Trophoblast cell (in vitro differentiated cells and primary cell): ENCODE results near the gene HRH1.
"Not testable (repeated sequence)": the region's sequence is repeated elsewhere in the genome, so short reads cannot be mapped to it uniquely, and the experiment has no call there.

Experiments
- DNase-seq, 2 donors: peaks; one replicate each; pipeline ENCODE4 v3.0.0-alpha.2; 2016
- H2AFZ ChIP-seq: 2 replicates; pipeline ENCODE4 v1.6.1; 2013; ENCODE audit warnings: low read length, moderate library complexity, mild to moderate bottlenecking; ENCODE audit not compliant: insufficient read depth, poor library complexity
- H2AK5ac ChIP-seq: 2 replicates; pipeline ENCODE4 v1.6.1; 2013; ENCODE audit warnings: mild to moderate bottlenecking, low read length
- H2BK120ac ChIP-seq: 2 replicates; pipeline ENCODE4 v1.6.1; 2013; ENCODE audit warnings: low read length, mild to moderate bottlenecking, moderate library complexity; ENCODE audit not compliant: insufficient read depth, poor library complexity
- H2BK12ac ChIP-seq: 2 replicates; pipeline ENCODE4 v1.6.1; 2013; ENCODE audit warnings: mild to moderate bottlenecking, low read length, moderate library complexity
- H2BK5ac ChIP-seq: 2 replicates; pipeline ENCODE4 v1.6.1; 2013; ENCODE audit warnings: low read length, low read depth, moderate library complexity, mild to moderate bottlenecking; ENCODE audit not compliant: poor library complexity
- H3K14ac ChIP-seq: 2 replicates; pipeline ENCODE4 v1.6.1; 2013; ENCODE audit warnings: mild to moderate bottlenecking, low read length
- H3K18ac ChIP-seq: 2 replicates; pipeline ENCODE4 v1.6.1; 2013; ENCODE audit warnings: mild to moderate bottlenecking, low read length
- H3K23ac ChIP-seq: 2 replicates; pipeline ENCODE4 v1.6.1; 2013; ENCODE audit warnings: low read length
- H3K27ac ChIP-seq: 2 replicates; pipeline ENCODE4 v1.5.1; 2013; ENCODE audit warnings: low read depth, mild to moderate bottlenecking, inconsistent platforms, low read length, moderate library complexity
- H3K27me3 ChIP-seq: 2 replicates; pipeline ENCODE4 v1.6.1; 2013; ENCODE audit warnings: inconsistent platforms, mild to moderate bottlenecking, low read length, moderate library complexity; ENCODE audit not compliant: insufficient read depth
- H3K36me3 ChIP-seq, 2 experiments: 1 replicate in 1 of 2; 2 replicates in 1 of 2; pipeline ENCODE4 v1.6.1; 2013; ENCODE audit warnings: low read length in 2 of 2, mild to moderate bottlenecking in 2 of 2, moderate library complexity in 1 of 2; ENCODE audit not compliant: insufficient read depth in 2 of 2, control insufficient read depth in 1 of 2
- H3K4ac ChIP-seq: 2 replicates; pipeline ENCODE4 v1.6.1; 2013; ENCODE audit warnings: low read depth, mild to moderate bottlenecking, low read length, moderate library complexity
- H3K4me1 ChIP-seq, 2 experiments: 1 replicate in 1 of 2; 2 replicates in 1 of 2; pipeline ENCODE4 v1.6.1; 2013; ENCODE audit warnings: low read length in 2 of 2, mild to moderate bottlenecking in 2 of 2, moderate library complexity in 1 of 2; ENCODE audit not compliant: insufficient read depth in 2 of 2, control insufficient read depth in 1 of 2
- H3K4me2 ChIP-seq: 2 replicates; pipeline ENCODE4 v1.6.1; 2013; ENCODE audit warnings: inconsistent platforms, mild to moderate bottlenecking, low read length, moderate library complexity
- H3K4me3 ChIP-seq: 2 replicates; pipeline ENCODE4 v1.5.1; 2013; ENCODE audit warnings: mild to moderate bottlenecking, low read depth, low read length, inconsistent platforms
- H3K79me1 ChIP-seq: one replicate; pipeline ENCODE4 v1.6.1; 2013; ENCODE audit warnings: low read length
- H3K79me2 ChIP-seq: 2 replicates; pipeline ENCODE4 v1.6.1; 2013; ENCODE audit warnings: low read length, mild to moderate bottlenecking; ENCODE audit not compliant: control insufficient read depth, insufficient read depth, poor library complexity
- H3K9ac ChIP-seq: 2 replicates; pipeline ENCODE4 v1.6.1; 2013; ENCODE audit warnings: mild to moderate bottlenecking, low read length
- H3K9me3 ChIP-seq: 2 replicates; pipeline ENCODE4 v1.6.1; 2013; ENCODE audit warnings: low read depth, mild to moderate bottlenecking, control low read depth, inconsistent platforms, low read length; ENCODE audit not compliant: insufficient read depth
- H4K12ac ChIP-seq: 2 replicates; pipeline ENCODE4 v1.6.1; 2013; ENCODE audit warnings: low read depth, mild to moderate bottlenecking, low read length, moderate library complexity
- H4K8ac ChIP-seq: 2 replicates; pipeline ENCODE4 v1.6.1; 2013; ENCODE audit warnings: low read depth, mild to moderate bottlenecking, low read length, moderate library complexity
- H4K91ac ChIP-seq: one replicate; pipeline ENCODE4 v1.6.1; 2013; ENCODE audit warnings: low read depth, mild to moderate bottlenecking, low read length, moderate library complexity
- WGBS: extraction: QIAGEN DNeasy Blood & Tissue Kit; methylation state at CpG from one replicate; pipeline ENCODE4 v1.1.7; 2013; ENCODE audit warnings: missing lambda C conversion rate; ENCODE audit not compliant: insufficient read length, insufficient coverage; ENCODE audit errors: extremely low coverage; 5-methylcytosine and 5-hydroxymethylcytosine counted together

The HRH1 gene

DNA sequence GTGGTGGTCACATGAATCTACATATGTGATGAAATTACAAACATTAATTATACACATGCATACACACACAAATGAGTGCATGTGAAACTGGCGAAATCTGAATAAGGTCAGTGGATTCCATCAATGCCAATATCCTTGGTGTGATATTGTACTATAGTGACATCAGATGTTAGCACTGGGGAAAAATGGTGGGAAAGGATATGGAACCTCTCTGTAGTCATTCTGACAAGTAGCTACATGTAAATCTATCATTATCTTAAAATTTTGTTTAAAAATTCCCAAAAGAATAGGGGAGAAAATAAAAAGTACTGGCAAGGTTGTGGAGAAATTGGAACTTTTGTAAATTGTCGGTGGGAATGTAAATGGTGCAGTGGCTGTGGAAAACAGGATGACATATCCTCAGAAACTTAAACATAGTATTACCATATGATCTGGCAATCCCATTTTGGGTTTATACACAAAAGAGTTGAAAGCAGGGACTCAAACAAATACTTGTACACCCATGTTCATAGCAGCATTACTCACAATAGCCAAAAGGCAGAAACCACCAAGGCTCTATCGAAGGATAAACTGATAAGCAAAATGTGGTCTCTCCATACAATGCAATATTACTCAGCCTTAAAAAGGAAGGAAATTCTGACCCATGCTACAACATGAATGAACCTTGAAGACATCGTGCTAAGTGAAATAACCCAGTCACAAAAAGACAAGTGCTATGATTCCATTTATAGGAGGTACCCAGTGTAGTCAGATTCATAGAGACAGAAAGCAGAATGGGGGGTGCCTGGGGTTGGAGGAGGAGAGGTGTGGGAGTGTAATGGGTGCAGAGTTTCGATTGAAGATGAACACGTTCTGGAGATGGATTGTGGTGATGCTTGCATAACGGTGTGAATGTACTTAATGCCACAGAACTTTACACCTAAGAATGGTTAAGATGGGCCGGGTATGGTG is 25.3 kb upstream of the HRH1 start:
- H3K23ac ChIP-seq: no peak overlapping the region
- H3K36me3 ChIP-seq: no peaks in the 10 kb centered on the region
- H4K8ac ChIP-seq: no peak overlapping the region

DNA sequence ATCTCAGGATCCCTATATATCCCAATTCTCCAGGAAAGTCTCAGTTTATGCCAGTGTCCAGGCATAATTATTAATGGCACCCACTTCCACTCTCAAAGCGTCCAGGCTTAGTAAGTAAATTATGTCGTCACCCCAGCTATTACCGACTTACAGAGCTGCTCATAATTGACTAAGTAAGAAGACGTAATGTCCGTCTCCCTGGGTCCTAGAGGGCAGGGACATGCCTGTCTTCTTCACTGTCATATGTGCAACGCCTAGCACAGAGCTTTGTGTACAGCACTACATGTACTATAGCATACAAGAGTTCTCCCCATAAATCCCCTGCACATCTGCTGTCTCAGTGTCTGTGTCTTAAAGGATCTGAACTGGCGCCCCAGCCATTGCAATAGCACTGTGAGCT is 23.9 kb upstream of the HRH1 start:
- Histone ChIP-seq H3K27ac (no peak overlapping the region), H3K79me1 (no peaks in the 10 kb centered on the region), H3K36me3 (no peaks in the 10 kb centered on the region), H4K91ac (no peak overlapping the region), H3K9ac (no peak overlapping the region), H3K79me2 (no peaks in the 10 kb centered on the region), H3K27me3 (no peaks in the 10 kb centered on the region), H3K23ac (no peak overlapping the region), H2AFZ (no peak overlapping the region), H3K18ac (no peak overlapping the region), H2BK120ac (no peak overlapping the region), H4K12ac (no peak overlapping the region), H4K8ac (no peak overlapping the region), H2BK12ac (no peak overlapping the region), H3K4me2 (no peak overlapping the region), H2BK5ac (no peak overlapping the region), H2AK5ac (no peak overlapping the region), H3K9me3 (peaks cover 2% of the 10 kb centered on the region), H3K4me1 (no peaks in the 10 kb centered on the region), H3K4ac (no peak overlapping the region), H3K14ac (no peak overlapping the region), H3K4me3 (no peak overlapping the region)
- no peak for DNase-seq
- WGBS: no CpG with 5 or more reads among the region's 7 CpGs

More for the DNA sequence above, 25.3 kb upstream of the HRH1 start:
- Histone ChIP-seq H4K12ac (no peak overlapping the region), H3K27ac (no peak overlapping the region), H3K79me1 (no peaks in the 10 kb centered on the region), H2BK120ac (no peak overlapping the region), H3K14ac (no peak overlapping the region), H3K9ac (no peak overlapping the region), H3K4me2 (no peak overlapping the region), H3K4me3 (no peak overlapping the region), H4K91ac (no peak overlapping the region), H2AFZ (no peak overlapping the region), H3K18ac (no peak overlapping the region), H3K27me3 (no peaks in the 10 kb centered on the region), H2AK5ac (no peak overlapping the region), H3K4me1 (no peaks in the 10 kb centered on the region), H2BK12ac (no peak overlapping the region), H2BK5ac (no peak overlapping the region), H3K9me3 (peaks cover 2% of the 10 kb centered on the region), H3K4ac (no peak overlapping the region), H3K79me2 (no peaks in the 10 kb centered on the region)
- 100% methylated on average over 1 of the region's 8 CpGs for WGBS
- no peak for DNase-seq

DNA sequence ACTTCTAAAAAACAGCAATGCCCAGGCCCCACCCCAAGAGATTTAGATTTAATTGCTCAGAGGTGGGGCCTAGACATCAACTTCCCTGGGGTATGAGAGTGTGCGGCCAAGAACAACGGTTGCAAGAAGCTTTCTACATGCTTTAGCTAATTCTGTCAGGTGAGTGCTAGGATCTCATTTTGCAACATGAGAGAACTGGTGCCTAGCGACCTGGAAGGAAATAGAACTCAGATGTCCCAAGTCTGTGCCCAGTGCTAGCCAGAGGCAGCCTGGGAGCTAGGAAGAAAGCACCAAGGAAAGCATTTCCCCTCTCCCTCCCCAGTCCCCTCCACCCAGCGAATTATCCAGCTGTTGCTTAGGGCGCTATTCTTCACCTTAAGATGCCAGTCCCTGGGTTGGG is 22.9 kb upstream of the HRH1 start:
- H4K12ac ChIP-seq: no peak overlapping the region
- H3K4me3 ChIP-seq: no peak overlapping the region
- no peak overlapping the region for H4K8ac ChIP-seq
- no peak overlapping the region for H3K27ac ChIP-seq
- no peak overlapping the region for H2BK12ac ChIP-seq
- H2AK5ac ChIP-seq: no peak overlapping the region
- H3K27me3 ChIP-seq: no peaks in the 10 kb centered on the region
- H2AFZ ChIP-seq: no peak overlapping the region
- no peak overlapping the region for H2BK120ac ChIP-seq
- no peak overlapping the region for H3K9ac ChIP-seq
- no peaks in the 10 kb centered on the region for H3K4me1 ChIP-seq
- H3K79me2 ChIP-seq: no peaks in the 10 kb centered on the region
- no peaks in the 10 kb centered on the region for H3K9me3 ChIP-seq
- no peak for DNase-seq
- no peak overlapping the region for H2BK5ac ChIP-seq
- no peak overlapping the region for H4K91ac ChIP-seq
- H3K23ac ChIP-seq: no peak overlapping the region
- no peaks in the 10 kb centered on the region for H3K36me3 ChIP-seq
- H3K4ac ChIP-seq: no peak overlapping the region
- H3K4me2 ChIP-seq: no peak overlapping the region
- no peak overlapping the region for H3K18ac ChIP-seq
- H3K14ac ChIP-seq: no peak overlapping the region
- WGBS: no CpG with 5 or more reads among the region's 5 CpGs
- H3K79me1 ChIP-seq: no peaks in the 10 kb centered on the region

- not testable (repeated sequence) for H3K79me1 ChIP-seq, H3K18ac ChIP-seq, H2BK12ac ChIP-seq, H4K8ac ChIP-seq, H3K4me2 ChIP-seq, H2BK5ac ChIP-seq, H3K79me2 ChIP-seq, H3K9me3 ChIP-seq, H4K12ac ChIP-seq, H3K4me3 ChIP-seq, H2AK5ac ChIP-seq, H2AFZ ChIP-seq, H3K27me3 ChIP-seq, H3K36me3 ChIP-seq, H3K27ac ChIP-seq, H2BK120ac ChIP-seq, H3K14ac ChIP-seq, H3K4ac ChIP-seq, H4K91ac ChIP-seq, H3K4me1 ChIP-seq, H3K23ac ChIP-seq, H3K9ac ChIP-seq
- DNase-seq: peak in 1 of 2 donors; percentile 30
- WGBS: no CpG with 5 or more reads among the region's 7 CpGs
Measured at GRCh38 chr3:11131886-11132285, 22.4 kb upstream of the HRH1 start.
